ENCODE measurements around the gene CD22. TPM values are rescaled to one million over a fixed set of nuclear protein-coding genes. Genes with fewer than 3 reads are reported as not detected.
"Not testable (repeated sequence)": the region's sequence is repeated elsewhere in the genome, so short reads cannot be mapped to it uniquely, and the experiment has no call there.

CD22 gene
- total RNA-seq, 1 experiment from 2014 or later: 0.56 TPM

- Mint-ChIP-seq H3K36me3 (ENCODE audit: insufficient read depth, unreplicated experiment) (no peaks in the 10 kb centered on the region), H3K4me1 (ENCODE audit: insufficient read depth, unreplicated experiment) (peaks cover 6% of the 10 kb centered on the region), H3K27ac (ENCODE audit: low read depth, unreplicated experiment) (no peak within 1 kb of the TSS), H3K9me3 (ENCODE audit: unreplicated experiment) (no peaks in the 10 kb centered on the region), H3K4me3 (ENCODE audit: unreplicated experiment) (no peak within 1 kb of the TSS), H3K27me3 (ENCODE audit: insufficient read depth, unreplicated experiment) (peaks cover 61% of the 10 kb centered on the region)
- intact Hi-C loops (cut with micrococcal nuclease): loop anchor here (10.0 kb wide), 1 partner anchor 93 kb away; the partner anchor contains the start of gene USF2
- TF ChIP-seq CTCF (IDR thresholded peaks at IDR 0.05; ENCODE audit: unreplicated experiment): no peak
- POLR2A ChIA-PET: no interaction called here
- DNase-seq (ENCODE audit: unreplicated experiment): peak; percentile 30
- no TSS peak for BruUV-seq (replicated peaks)
- CTCF ChIA-PET: interaction anchor here (2.8 to 7.1 kb wide), 2 partner anchors 112 to 137 kb away, joined by 17 to 143 read pairs; no protein-coding TSS in a partner anchor
These were observed 29.0 kb downstream of the CD22 start, which contains the start of gene FFAR3 for GRCh38 chr19:35357867-35358573. FFAR3 (plus strand) TSS chr19:35358460; CDS start chr19:35358891, 431 bp downstream.

- H3K9me3 Mint-ChIP-seq (ENCODE audit: unreplicated experiment); H3K4me3 Mint-ChIP-seq (ENCODE audit: unreplicated experiment); POLR2A ChIA-PET; H3K27ac Mint-ChIP-seq (ENCODE audit: low read depth, unreplicated experiment); H3K36me3 Mint-ChIP-seq (ENCODE audit: insufficient read depth, unreplicated experiment); H3K4me1 Mint-ChIP-seq (ENCODE audit: insufficient read depth, unreplicated experiment); BruUV-seq (replicated peaks); DNase-seq (ENCODE audit: unreplicated experiment): not testable (repeated sequence)
- CTCF ChIA-PET: interaction anchor here (2.8 to 7.1 kb wide), 2 partner anchors 111 to 136 kb away, joined by 17 to 143 read pairs; no protein-coding TSS in a partner anchor
- intact Hi-C loops (cut with micrococcal nuclease): loop anchor here (10.0 kb wide), 1 partner anchor 94 kb away; the partner anchor contains the start of gene USF2
- peaks cover 69% of the 10 kb centered on the region for H3K27me3 Mint-ChIP-seq (ENCODE audit: insufficient read depth, unreplicated experiment)
These were observed 29.8 kb downstream of the CD22 start for GRCh38 chr19:35358834-35359233.

GRCh38 chr19:35359395-35359794 lies 30.4 kb downstream of the CD22 start:
- H3K27me3 Mint-ChIP-seq (ENCODE audit: insufficient read depth, unreplicated experiment): peaks cover 75% of the 10 kb centered on the region
- H3K9me3 Mint-ChIP-seq (ENCODE audit: unreplicated experiment); H3K27ac Mint-ChIP-seq (ENCODE audit: low read depth, unreplicated experiment); BruUV-seq (replicated peaks); H3K36me3 Mint-ChIP-seq (ENCODE audit: insufficient read depth, unreplicated experiment); H3K4me3 Mint-ChIP-seq (ENCODE audit: unreplicated experiment); CTCF ChIA-PET; POLR2A ChIA-PET; DNase-seq (ENCODE audit: unreplicated experiment); H3K4me1 Mint-ChIP-seq (ENCODE audit: insufficient read depth, unreplicated experiment): not testable (repeated sequence)
- intact Hi-C loops (cut with micrococcal nuclease): loop anchor here (10.0 kb wide), 1 partner anchor 95 kb away; the partner anchor contains the start of gene USF2

GRCh38 chr19:35360081-35360480 lies 31.1 kb downstream of the CD22 start:
- H3K4me1 Mint-ChIP-seq (ENCODE audit: insufficient read depth, unreplicated experiment); CTCF ChIA-PET; H3K27ac Mint-ChIP-seq (ENCODE audit: low read depth, unreplicated experiment); H3K4me3 Mint-ChIP-seq (ENCODE audit: unreplicated experiment); H3K36me3 Mint-ChIP-seq (ENCODE audit: insufficient read depth, unreplicated experiment); intact Hi-C loops (cut with micrococcal nuclease); DNase-seq (ENCODE audit: unreplicated experiment); H3K9me3 Mint-ChIP-seq (ENCODE audit: unreplicated experiment); POLR2A ChIA-PET; BruUV-seq (replicated peaks): not testable (repeated sequence)
- H3K27me3 Mint-ChIP-seq (ENCODE audit: insufficient read depth, unreplicated experiment): peaks cover 81% of the 10 kb centered on the region

- ChIA-PET CTCF (no interaction called here), POLR2A (interaction anchor here (0.8 kb wide), 1 partner anchor 81 kb away, joined by 3 read pairs; no protein-coding TSS in a partner anchor)
- intact Hi-C loops (cut with micrococcal nuclease): no loop called here
- no peaks in the 10 kb centered on the region for H3K9me3 Mint-ChIP-seq (ENCODE audit: unreplicated experiment)
- H3K27me3 Mint-ChIP-seq (ENCODE audit: insufficient read depth, unreplicated experiment): peaks cover 80% of the 10 kb centered on the region
- no peak for DNase-seq (ENCODE audit: unreplicated experiment)
- no peaks in the 10 kb centered on the region for H3K36me3 Mint-ChIP-seq (ENCODE audit: insufficient read depth, unreplicated experiment)
- peaks cover 6% of the 10 kb centered on the region for H3K4me1 Mint-ChIP-seq (ENCODE audit: insufficient read depth, unreplicated experiment)
- no peak for TF ChIP-seq CTCF (IDR thresholded peaks at IDR 0.05; ENCODE audit: unreplicated experiment)
- H3K4me3 Mint-ChIP-seq (ENCODE audit: unreplicated experiment): no peak overlapping the region
- H3K27ac Mint-ChIP-seq (ENCODE audit: low read depth, unreplicated experiment): no peak overlapping the region
- BruUV-seq (replicated peaks): no TSS peak
These were observed 32.0 kb downstream of the CD22 start for GRCh38 chr19:35360880-35361420.

Measured in MCF 10A (cell line).